Ectodermal cell (in vitro differentiated cells): Measurements from ENCODE around the gene SELENOO.

Source experiments
- H3K27ac ChIP-seq: 2 replicates; pipeline ENCODE4 v1.7.0; 2013; ENCODE audit warnings: mild to moderate bottlenecking, low read depth, low read length; ENCODE audit not compliant: insufficient read depth, poor library complexity, severe bottlenecking
- H3K27me3 ChIP-seq: 2 replicates; pipeline ENCODE4 v1.7.0; 2013; ENCODE audit warnings: mild to moderate bottlenecking, low read length; ENCODE audit not compliant: insufficient read depth, control insufficient read depth, poor library complexity, severe bottlenecking
- H3K36me3 ChIP-seq: one replicate; pipeline ENCODE4 v1.7.0; 2013; ENCODE audit warnings: low read length; ENCODE audit not compliant: control insufficient read depth, insufficient read depth
- H3K4me1 ChIP-seq: one replicate; pipeline ENCODE4 v1.7.0; 2013; ENCODE audit warnings: low read length; ENCODE audit not compliant: control insufficient read depth, insufficient read depth
- H3K4me3 ChIP-seq: 2 replicates; pipeline ENCODE4 v1.7.0; 2013; ENCODE audit warnings: low read depth, low read length, control low read depth; ENCODE audit not compliant: insufficient read depth
- H3K9me3 ChIP-seq: 2 replicates; pipeline ENCODE4 v1.7.0; 2013; ENCODE audit warnings: mild to moderate bottlenecking, low read length, moderate library complexity; ENCODE audit not compliant: control insufficient read depth
- WGBS, 2 experiments: methylation state at CpG; one replicate each; pipeline ENCODE4 v1.1.7; 2013; ENCODE audit warnings: missing lambda C conversion rate in 2 of 2; 5-methylcytosine and 5-hydroxymethylcytosine counted together

The SELENOO gene

GRCh38 chr22:50244420-50245213 lies 43.8 kb downstream of the SELENOO start, which contains the start of gene TUBGCP6:
TSS of gene TUBGCP6 (minus strand) at chr22:50245023. CDS start at chr22:50244459, 564 bp downstream.
- Histone ChIP-seq H3K4me1 (peaks cover 13% of the 10 kb centered on the region), H3K9me3 (no peaks in the 10 kb centered on the region), H3K4me3 (peak within 1 kb of the TSS; percentile 96), H3K27me3 (no peaks in the 10 kb centered on the region), H3K27ac (peak within 1 kb of the TSS; percentile 40), H3K36me3 (peaks cover 5% of the 10 kb centered on the region)
- 1% methylated on average over 76 of the region's 76 CpGs for WGBS, 2 experiments

DNA sequence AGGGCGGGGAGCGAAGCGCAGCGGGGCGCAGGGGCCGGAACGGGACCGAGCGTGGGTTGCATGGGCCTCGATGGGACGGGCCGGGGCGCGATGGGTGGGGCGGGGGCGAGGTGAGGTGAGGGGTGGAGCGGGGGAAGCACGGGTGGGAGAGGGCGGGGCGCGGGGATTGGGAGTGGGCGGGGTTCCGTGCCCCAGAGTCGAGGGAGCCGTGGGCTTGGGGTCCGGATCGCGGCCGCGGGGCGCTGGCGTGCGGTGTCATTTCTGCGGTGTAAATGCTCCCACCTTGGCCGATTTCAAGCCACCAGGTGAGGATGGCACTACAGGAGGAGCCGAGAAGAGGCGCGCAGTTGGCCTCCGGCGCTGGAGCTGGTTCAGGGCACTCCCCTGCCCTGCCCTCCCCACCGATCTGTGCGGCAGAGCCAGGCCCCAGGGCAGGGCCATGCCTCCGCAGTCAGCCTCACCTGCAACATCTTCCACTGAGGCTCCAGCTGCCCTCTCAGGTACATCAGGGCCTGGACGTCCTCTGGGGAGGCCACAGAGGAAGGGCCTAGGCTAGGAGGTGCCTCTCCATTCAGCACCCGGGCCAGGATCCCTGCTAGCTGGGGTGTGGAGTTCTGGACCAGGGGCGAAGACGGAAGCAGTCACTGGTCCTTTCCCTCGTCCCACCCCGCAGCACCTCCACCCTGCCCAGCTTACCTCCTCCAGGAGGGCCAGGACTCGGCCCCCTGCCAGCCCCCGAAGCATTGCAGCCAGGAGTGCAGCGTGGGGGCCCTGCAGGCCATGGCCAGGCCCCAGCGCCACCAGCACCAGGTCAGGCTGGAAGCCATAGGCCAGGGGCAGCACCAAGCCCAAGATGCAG lies 44.6 kb downstream of the SELENOO start:
- peak overlapping the region; percentile 96 for H3K4me3 ChIP-seq
- H3K4me1 ChIP-seq = peaks cover 21% of the 10 kb centered on the region
- no peaks in the 10 kb centered on the region for H3K27me3 ChIP-seq
- H3K27ac ChIP-seq = peak overlapping the region; percentile 26
- WGBS, 2 experiments = 17 to 19% methylated on average over 53 of the region's 53 CpGs
- no peaks in the 10 kb centered on the region for H3K9me3 ChIP-seq
- H3K36me3 ChIP-seq = no peaks in the 10 kb centered on the region

DNA sequence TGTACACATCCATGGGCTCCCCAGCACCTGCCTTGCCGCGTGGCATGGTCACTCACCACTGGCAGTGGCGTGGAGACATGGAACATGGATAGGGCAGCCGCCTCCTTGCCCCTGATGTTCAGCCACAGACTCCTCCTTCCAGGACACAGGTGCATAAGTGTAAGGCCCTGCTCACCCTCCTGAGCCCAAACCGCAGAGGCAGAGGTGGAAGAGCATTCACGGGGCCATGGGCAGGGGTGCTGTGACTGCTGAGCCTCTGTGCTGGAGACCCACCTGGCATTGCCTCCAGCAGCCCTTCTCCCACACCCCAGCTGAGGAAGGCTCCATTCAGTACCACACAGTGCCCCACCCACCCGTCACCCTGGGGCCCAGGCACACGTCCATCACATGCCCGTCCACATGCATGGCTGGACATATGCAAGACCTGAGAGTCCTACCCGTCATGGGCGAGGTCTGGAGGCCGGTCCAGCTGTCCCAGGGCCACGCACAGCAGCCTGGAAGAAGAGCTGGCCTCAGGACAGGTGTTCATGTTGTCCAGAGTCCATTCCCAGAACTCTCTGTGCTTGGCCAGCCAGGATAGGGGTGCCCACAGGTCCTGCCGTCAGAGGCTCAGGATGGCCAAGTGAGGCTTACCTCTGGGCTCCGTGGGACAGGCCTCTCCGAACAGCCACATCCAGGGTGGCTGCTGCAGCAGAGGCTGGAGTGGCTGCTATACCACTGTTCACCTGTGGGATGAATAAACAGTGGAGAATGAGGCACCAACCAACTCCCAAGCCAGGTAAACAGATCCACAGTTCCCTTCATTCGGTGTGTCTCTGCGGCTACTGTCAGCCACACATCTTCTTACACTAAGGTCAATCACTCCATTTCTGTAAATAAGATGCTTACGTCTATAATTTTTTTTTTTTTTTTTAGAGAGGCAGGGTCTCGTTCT lies 45.7 kb downstream of the SELENOO start:
- WGBS, 2 experiments = 91% methylated on average over 20 of the region's 20 CpGs
- Histone ChIP-seq H3K9me3 (no peaks in the 10 kb centered on the region), H3K36me3 (no peaks in the 10 kb centered on the region), H3K4me1 (peaks cover 23% of the 10 kb centered on the region), H3K4me3 (no peak overlapping the region), H3K27ac (no peak overlapping the region), H3K27me3 (no peaks in the 10 kb centered on the region)

GRCh38 chr22:50247748-50248147 lies 46.9 kb downstream of the SELENOO start:
- Histone ChIP-seq H3K27ac (no peak overlapping the region), H3K4me3 (no peak overlapping the region), H3K9me3 (no peaks in the 10 kb centered on the region), H3K36me3 (no peaks in the 10 kb centered on the region), H3K4me1 (peaks cover 27% of the 10 kb centered on the region), H3K27me3 (no peaks in the 10 kb centered on the region)
- WGBS, 2 experiments = 65 to 70% methylated on average over 16 of the region's 16 CpGs

DNA sequence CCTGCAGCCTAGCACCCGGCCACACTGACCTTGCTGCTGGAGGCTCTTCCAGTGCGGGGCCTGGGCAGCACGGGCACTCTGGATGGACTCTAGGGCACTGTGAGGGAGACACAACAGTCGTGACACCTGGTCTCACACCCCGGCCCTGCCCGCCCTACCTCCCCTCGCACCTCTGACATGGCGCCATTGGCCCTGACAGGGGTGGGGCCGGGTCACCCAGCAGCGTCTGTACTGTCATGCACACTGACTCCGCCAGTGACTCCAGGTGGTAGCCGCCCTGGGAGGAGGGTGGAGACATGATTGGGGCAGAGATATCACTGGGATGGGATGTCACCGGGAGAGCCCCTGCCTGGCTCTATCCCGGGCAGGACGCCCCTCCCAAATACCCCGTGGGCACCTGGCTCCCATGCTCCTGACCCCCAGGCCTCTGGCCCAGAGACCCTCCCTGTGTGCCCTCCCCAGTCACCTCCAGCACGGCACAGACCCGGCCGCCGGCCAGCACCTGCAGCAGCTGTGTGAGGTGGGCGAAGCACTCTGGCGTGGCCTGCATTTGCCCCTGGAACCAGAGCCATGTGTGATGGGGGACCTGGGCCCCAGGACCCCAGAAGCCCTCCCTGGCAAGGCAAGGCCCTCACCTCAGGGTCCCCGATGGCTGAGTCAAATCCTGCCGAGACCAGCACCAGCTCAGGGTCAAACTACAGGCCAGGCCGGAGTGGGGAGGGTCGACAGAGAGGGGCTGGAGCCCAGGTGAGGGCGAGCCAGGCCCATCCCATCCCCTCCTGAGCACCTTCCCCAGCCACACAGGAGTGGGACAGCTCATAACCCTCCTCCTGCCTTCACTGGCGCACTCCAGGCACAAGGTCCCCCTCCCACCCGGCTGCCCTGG lies 47.6 kb downstream of the SELENOO start:
- Histone ChIP-seq H3K27ac (peak overlapping the region; percentile 13), H3K27me3 (no peaks in the 10 kb centered on the region), H3K4me3 (no peak overlapping the region), H3K36me3 (no peaks in the 10 kb centered on the region), H3K9me3 (no peaks in the 10 kb centered on the region), H3K4me1 (peaks cover 25% of the 10 kb centered on the region)
- WGBS, 2 experiments = 93 to 94% methylated on average over 29 of the region's 29 CpGs

DNA sequence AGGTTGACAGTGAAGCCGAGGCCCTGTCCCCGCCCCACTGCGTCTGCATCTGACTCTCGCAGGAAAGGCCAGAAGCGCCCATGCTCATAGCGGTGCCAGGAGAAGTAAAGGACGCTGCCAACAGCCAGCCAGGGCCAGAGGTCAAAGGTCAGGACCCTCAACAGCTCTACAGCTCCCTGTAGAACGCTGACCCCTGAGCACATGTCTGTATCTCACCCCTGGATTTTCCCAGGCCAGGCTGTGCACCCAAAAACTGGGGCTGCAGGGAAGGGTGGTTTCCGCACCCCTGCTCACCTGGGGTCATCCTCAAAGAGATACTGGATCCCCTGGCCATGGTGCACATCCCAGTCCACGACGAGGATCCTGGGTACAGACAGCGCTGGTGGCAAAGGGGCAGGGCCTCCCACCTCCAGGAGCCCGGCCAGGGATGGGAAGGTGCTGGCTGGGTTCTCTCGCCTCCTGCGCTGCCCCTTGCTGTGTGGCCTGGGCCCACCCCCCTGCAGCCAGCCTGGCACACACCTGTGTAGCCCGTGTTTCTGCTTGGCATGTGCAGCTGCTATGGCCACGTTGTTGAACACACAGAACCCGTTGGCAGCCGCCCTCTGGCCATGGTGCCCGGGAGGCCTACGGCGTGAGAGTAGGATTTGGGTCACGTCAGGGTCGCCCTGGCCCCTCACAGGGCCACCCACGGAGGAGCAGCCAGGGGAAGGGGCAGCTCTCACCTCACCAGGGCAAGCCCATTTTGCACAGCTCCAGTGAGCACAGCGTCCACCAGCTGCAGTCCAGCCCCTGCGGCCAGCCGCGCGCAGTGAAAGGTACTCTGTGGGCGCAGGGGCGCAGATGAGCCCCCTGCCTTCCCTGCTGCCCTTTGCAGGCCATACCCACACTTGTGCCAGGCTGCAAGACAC lies 48.8 kb downstream of the SELENOO start:
- H3K4me3 ChIP-seq = no peak overlapping the region
- 95% methylated on average over 32 of the region's 32 CpGs for WGBS, 2 experiments
- peaks cover 18% of the 10 kb centered on the region for H3K4me1 ChIP-seq
- no peaks in the 10 kb centered on the region for H3K9me3 ChIP-seq
- H3K27ac ChIP-seq = no peak overlapping the region
- no peaks in the 10 kb centered on the region for H3K36me3 ChIP-seq
- H3K27me3 ChIP-seq = no peaks in the 10 kb centered on the region

GRCh38 chr22:50250249-50250554 lies 49.4 kb downstream of the SELENOO start:
- WGBS, 2 experiments = 90% methylated on average over 11 of the region's 11 CpGs
- Histone ChIP-seq H3K27ac (no peak overlapping the region), H3K4me1 (peaks cover 18% of the 10 kb centered on the region), H3K4me3 (peak overlapping the region; percentile 53), H3K27me3 (no peaks in the 10 kb centered on the region), H3K9me3 (no peaks in the 10 kb centered on the region), H3K36me3 (no peaks in the 10 kb centered on the region)

GRCh38 chr22:50250555-50251476 lies 50.0 kb downstream of the SELENOO start, which contains the start of gene HDAC10:
TSS of gene HDAC10 (minus strand) at chr22:50251265. CDS start at chr22:50251032, 233 bp downstream.
- H3K9me3 ChIP-seq = no peaks in the 10 kb centered on the region
- H3K4me3 ChIP-seq = peak within 1 kb of the TSS; percentile 53
- no peaks in the 10 kb centered on the region for H3K36me3 ChIP-seq
- peaks cover 16% of the 10 kb centered on the region for H3K4me1 ChIP-seq
- no peak within 1 kb of the TSS for H3K27ac ChIP-seq
- WGBS, 2 experiments = 2% methylated on average over 81 of the region's 81 CpGs
- no peaks in the 10 kb centered on the region for H3K27me3 ChIP-seq
